GM20000 (cell line): Measurements from ENCODE around the gene C12orf43.
"Not testable (repeated sequence)": the region's sequence is repeated elsewhere in the genome, so short reads cannot be mapped to it uniquely, and the experiment has no call there.

Source experiments
- DNase-seq: peaks from one replicate; pipeline ENCODE4 v3.0.0; 2012; ENCODE audit warnings: low spot score
- CTCF ChIP-seq: IDR thresholded peaks from 2 replicates; pipeline ENCODE4 v1.5.1; 2012; ENCODE audit warnings: mild to moderate bottlenecking, control low read depth; ENCODE audit errors: extremely low read depth, missing control alignments

Gene C12orf43

GRCh38 chr12:121015825-121016766, at the start of gene C12orf43:
Gene C12orf43 (minus strand): TSS chr12:121016487. CDS start chr12:121016474, 13 bp downstream.
- TF ChIP-seq CTCF, result no peak
- peak; percentile 93 for DNase-seq

- no peak for DNase-seq
- no peak for TF ChIP-seq CTCF
Observed at GRCh38 chr12:121065345-121065744, 49.1 kb upstream of the C12orf43 start.

DNA sequence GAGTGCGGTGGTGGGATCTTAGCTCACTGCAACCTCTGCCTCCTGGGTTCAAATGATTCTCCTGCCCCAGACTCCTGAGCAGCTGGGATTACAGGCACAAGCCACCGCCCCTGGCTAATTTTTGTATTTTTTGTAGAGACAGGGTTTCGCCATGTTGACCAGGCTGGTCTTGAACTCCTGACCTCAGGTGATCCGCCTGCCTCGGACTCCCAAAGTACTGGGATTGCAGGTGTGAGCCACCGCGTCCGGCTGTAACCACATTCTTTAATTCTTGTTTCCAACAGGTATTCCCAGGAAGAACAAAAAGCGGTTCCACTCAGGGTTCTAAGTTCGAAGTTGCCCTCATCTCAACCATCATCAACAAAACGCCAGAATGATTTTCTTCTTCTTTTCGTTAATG, 48.3 kb upstream of the C12orf43 start:
- not testable (repeated sequence) for DNase-seq

- no peak for DNase-seq
- TF ChIP-seq CTCF, result no peak
Observed at GRCh38 chr12:121064116-121064515, 47.8 kb upstream of the C12orf43 start.

DNA sequence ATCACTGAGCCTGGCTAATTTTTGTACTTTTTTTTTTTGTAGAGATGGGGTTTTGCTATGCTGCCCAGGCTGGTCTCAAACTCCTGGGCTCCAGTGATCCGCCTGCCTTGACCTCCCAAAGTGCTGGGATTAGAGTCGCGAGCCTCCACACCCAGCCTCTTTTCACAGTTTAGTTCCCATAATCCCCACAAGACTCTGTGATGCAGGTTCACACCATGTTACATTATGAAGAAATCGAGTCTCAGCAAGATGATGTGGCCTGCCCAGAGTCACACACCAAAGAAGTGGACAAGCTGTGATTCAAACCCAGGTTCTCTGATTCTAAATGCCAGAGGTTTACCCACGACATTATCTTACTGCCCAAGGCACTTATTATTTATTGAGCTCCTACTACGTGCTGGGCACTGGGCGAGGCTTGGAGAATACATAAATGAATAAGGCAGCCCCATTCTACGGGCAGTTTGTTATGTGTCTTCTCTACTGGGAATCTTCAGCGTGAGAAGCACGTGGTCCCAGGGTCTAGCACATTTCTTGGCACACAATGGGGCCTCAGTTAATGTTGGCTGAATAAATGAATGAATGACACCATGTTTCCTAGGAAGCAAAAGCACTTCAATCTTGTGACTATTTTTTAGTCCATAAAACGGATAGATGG, 46.2 kb upstream of the C12orf43 start:
- no peak for TF ChIP-seq CTCF
- no peak for DNase-seq

- TF ChIP-seq CTCF, result no peak
- DNase-seq, result no peak
Observed at GRCh38 chr12:121061831-121062230, 45.5 kb upstream of the C12orf43 start.

DNA sequence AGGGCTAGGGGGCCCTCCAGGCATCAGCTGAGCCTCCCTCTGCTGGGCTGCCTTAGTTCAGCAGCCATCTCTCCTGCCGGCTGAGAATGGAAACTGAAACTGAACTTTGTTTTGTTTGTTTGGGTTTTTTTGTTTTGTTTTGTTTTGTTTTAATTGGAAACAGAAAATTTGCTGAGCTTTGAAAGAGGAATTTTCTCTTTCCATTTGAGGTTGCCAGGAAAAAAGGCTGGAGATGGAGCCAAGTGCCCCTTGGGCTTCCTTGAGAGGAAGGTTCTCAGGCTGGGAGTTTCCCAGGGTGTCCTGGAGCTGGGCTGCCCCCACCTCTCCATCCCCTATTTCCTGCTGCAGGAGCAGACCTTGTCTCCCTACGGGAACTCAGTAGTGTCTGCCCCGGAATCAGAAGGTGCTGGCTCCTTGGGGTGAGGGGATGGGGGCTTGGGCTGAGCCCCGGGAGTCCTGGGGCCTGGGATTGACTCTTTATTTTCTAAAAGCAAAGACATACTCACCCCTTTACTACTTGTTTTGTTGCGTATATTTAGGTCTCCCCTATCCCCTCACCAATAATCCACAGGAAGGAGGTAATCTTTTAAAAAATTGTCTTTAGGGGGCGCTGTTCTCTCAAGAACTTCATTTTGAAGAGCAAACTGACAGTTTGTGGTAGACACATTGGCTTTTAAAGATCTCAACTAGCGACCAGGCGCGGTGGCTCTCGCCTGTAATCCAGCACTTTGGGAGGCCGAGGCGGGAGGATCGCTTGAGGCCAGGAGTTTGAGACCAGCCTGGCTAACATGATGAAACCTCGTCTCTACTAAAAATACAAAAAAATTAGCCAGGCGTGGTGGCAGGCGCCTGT, 44.1 kb upstream of the C12orf43 start:
- TF ChIP-seq CTCF, result peak; percentile 19
- DNase-seq, result peak; percentile 75
